IMR-90 (cell line): ENCODE data around the gene MMD. TPM values are rescaled to one million over a fixed set of nuclear protein-coding genes. Genes with fewer than 3 reads are reported as not detected.

Experiments
- ATAC-seq: fragments of 200-7000 bp; cut with Tn5 transposase; 2 replicates; pipeline ENCODE4 v1.9.1; 2020; ENCODE audit warnings: low read depth, mild to moderate bottlenecking, moderate library complexity
- BruUV-seq: library from RNA; stranded (reverse); fragments of 400-500 nt; replicated peaks from 2 replicates; lab custom pipeline; 2021; lab: Mats Ljungman, UMichigan
- CTCF ChIA-PET: fragments of 300-600 bp; formaldehyde crosslinking; extraction: SDS; loops from one replicate; lab custom pipeline; 2021; ENCODE audit warnings: antibody characterized with exemption; lab: Yijun Ruan, JAX
- POLR2A ChIA-PET: fragments of 300-600 bp; sonication (Branson Sonifier 250); formaldehyde crosslinking; loops from one replicate; lab custom pipeline; 2022; ENCODE audit warnings: antibody characterized with exemption; ENCODE audit not compliant: unreplicated experiment; lab: Charles Lee
- DNase-seq: peaks from one replicate; pipeline ENCODE4 v3.0.0; 2013
- H2AFZ ChIP-seq: replicated peaks from 2 replicates; pipeline ENCODE3; 2013; ENCODE audit warnings: low read length, mild to moderate bottlenecking; ENCODE audit not compliant: poor library complexity
- H2AK5ac ChIP-seq: 2 replicates; pipeline ENCODE4 v1.6.1; 2013; ENCODE audit warnings: low read depth, low read length, inconsistent platforms
- H2AK9ac ChIP-seq: replicated peaks from 2 replicates; pipeline ENCODE3; 2013; ENCODE audit warnings: mild to moderate bottlenecking, low read depth, low read length, moderate library complexity; ENCODE audit not compliant: poor library complexity
- H2BK120ac ChIP-seq: 2 replicates; pipeline ENCODE4 v1.6.1; 2013; ENCODE audit warnings: low read depth, low read length, inconsistent platforms
- H2BK15ac ChIP-seq: 3 replicates; pipeline ENCODE4 v1.6.1; 2013; ENCODE audit warnings: low read depth, low read length, inconsistent platforms
- H2BK20ac ChIP-seq: 2 replicates; pipeline ENCODE4 v1.6.1; 2013; ENCODE audit warnings: low read depth, mild to moderate bottlenecking, inconsistent platforms, low read length, moderate library complexity
- H2BK5ac ChIP-seq: 2 replicates; pipeline ENCODE4 v1.6.1; 2013; ENCODE audit warnings: mild to moderate bottlenecking, low read depth, low read length, inconsistent platforms; ENCODE audit not compliant: poor library complexity, severe bottlenecking
- H3K14ac ChIP-seq: replicated peaks from 2 replicates; pipeline ENCODE4 v1.6.1; 2013; ENCODE audit warnings: low read depth, low read length, inconsistent platforms
- H3K18ac ChIP-seq: 2 replicates; pipeline ENCODE4 v1.6.1; 2013; ENCODE audit warnings: low read depth, low read length, control low read depth
- H3K23ac ChIP-seq: 2 replicates; pipeline ENCODE4 v1.6.1; 2013; ENCODE audit warnings: low read depth, low read length, inconsistent platforms
- H3K27ac ChIP-seq: 2 replicates; pipeline ENCODE4 v1.5.1; 2013; ENCODE audit warnings: mild to moderate bottlenecking, control low read depth, low read length; ENCODE audit not compliant: insufficient read depth
- H3K27me3 ChIP-seq: 2 replicates; pipeline ENCODE4 v1.6.1; 2013; ENCODE audit warnings: low read length; ENCODE audit not compliant: control insufficient read depth, insufficient read depth
- H3K36me3 ChIP-seq: 2 replicates; pipeline ENCODE4 v1.6.1; 2013; ENCODE audit warnings: low read length, mixed read lengths; ENCODE audit not compliant: control insufficient read depth, insufficient read depth
- H3K4ac ChIP-seq: 2 replicates; pipeline ENCODE4 v1.6.1; 2013; ENCODE audit warnings: low read depth, low read length, inconsistent platforms
- H3K4me1 ChIP-seq: 2 replicates; pipeline ENCODE4 v1.6.1; 2013; ENCODE audit warnings: low read length, mixed read lengths; ENCODE audit not compliant: control insufficient read depth, insufficient read depth
- H3K4me2 ChIP-seq: 2 replicates; pipeline ENCODE4 v1.6.1; 2013; ENCODE audit warnings: low read depth, mild to moderate bottlenecking, control low read depth, low read length, moderate library complexity
- H3K4me3 ChIP-seq: 2 replicates; pipeline ENCODE4 v1.5.1; 2013; ENCODE audit warnings: low read depth, mild to moderate bottlenecking, control low read depth, low read length, moderate library complexity; ENCODE audit not compliant: insufficient read depth
- H3K56ac ChIP-seq: 2 replicates; pipeline ENCODE4 v1.6.1; 2013; ENCODE audit warnings: low read length, inconsistent platforms; ENCODE audit not compliant: insufficient read depth; ENCODE audit errors: extremely low read depth
- H3K79me1 ChIP-seq, 2 experiments: 2 replicates each; pipeline ENCODE4 v1.6.1; 2013; ENCODE audit warnings: low read length in 2 of 2, inconsistent platforms in 1 of 2, low read depth in 1 of 2
- H3K9ac ChIP-seq: 2 replicates; pipeline ENCODE4 v1.6.1; 2013; ENCODE audit warnings: low read depth, low read length, control low read depth
- H3K9me1 ChIP-seq: 2 replicates; pipeline ENCODE4 v1.6.1; 2013; ENCODE audit warnings: low read length, inconsistent platforms; ENCODE audit not compliant: insufficient read depth
- H3K9me3 ChIP-seq: 2 replicates; pipeline ENCODE4 v1.6.1; 2013; ENCODE audit warnings: low read length; ENCODE audit not compliant: control insufficient read depth, insufficient read depth
- H4K20me1 ChIP-seq: 2 replicates; pipeline ENCODE4 v1.6.1; 2013; ENCODE audit warnings: low read length, inconsistent platforms; ENCODE audit not compliant: insufficient read depth
- H4K5ac ChIP-seq: 2 replicates; pipeline ENCODE4 v1.6.1; 2013; ENCODE audit warnings: mild to moderate bottlenecking, low read depth, low read length, control low read depth
- H4K8ac ChIP-seq, 2 experiments: 2 replicates each; pipeline ENCODE4 v1.6.1; 2013; ENCODE audit warnings: low read depth in 2 of 2, low read length in 2 of 2, control low read depth in 1 of 2, inconsistent platforms in 1 of 2
- H4K91ac ChIP-seq: 2 replicates; pipeline ENCODE4 v1.6.1; 2013; ENCODE audit warnings: low read depth, low read length, inconsistent platforms; ENCODE audit not compliant: insufficient read depth
- BHLHE40 ChIP-seq: fragments of 150-350 bp; IDR thresholded peaks from 2 replicates; pipeline ENCODE4 v1.6.1; 2016; ENCODE audit warnings: mild to moderate bottlenecking, low read depth, low read length
- CEBPB ChIP-seq: IDR thresholded peaks from 2 replicates; pipeline ENCODE4 v1.6.1; 2012; ENCODE audit warnings: low read depth, low read length, improper control_type of control experiment
- CHD1 ChIP-seq: IDR thresholded peaks from 2 replicates; pipeline ENCODE4 v1.6.1; 2012; ENCODE audit warnings: low read depth, low read length, improper control_type of control experiment
- CTCF ChIP-seq: conservative IDR thresholded peaks from 2 replicates; pipeline ENCODE4 v1.5.1; 2012; ENCODE audit warnings: mild to moderate bottlenecking, low read depth, low read length, improper control_type of control experiment
- ELK1 ChIP-seq: fragments of 150-350 bp; IDR thresholded peaks from 2 replicates; pipeline ENCODE4 v1.6.1; 2016; ENCODE audit warnings: low read depth, mild to moderate bottlenecking, low read length, moderate library complexity, borderline replicate concordance
- FOS ChIP-seq: fragments of 150-350 bp; IDR thresholded peaks from 2 replicates; pipeline ENCODE4 v1.6.1; 2016; ENCODE audit warnings: low read depth, low read length
- MAFK ChIP-seq: IDR thresholded peaks from 2 replicates; pipeline ENCODE4 v1.6.1; 2012; ENCODE audit warnings: low read depth, low read length, improper control_type of control experiment
- MAZ ChIP-seq: IDR thresholded peaks from 2 replicates; pipeline ENCODE4 v1.6.1; 2012; ENCODE audit warnings: low read depth, mild to moderate bottlenecking, low read length, improper control_type of control experiment, moderate library complexity, borderline replicate concordance
- MXI1 ChIP-seq: IDR thresholded peaks from 2 replicates; pipeline ENCODE4 v1.6.1; 2012; ENCODE audit warnings: low read depth, mild to moderate bottlenecking, low read length, moderate library complexity, borderline replicate concordance
- NFE2L2 ChIP-seq: fragments of 150-350 bp; IDR thresholded peaks from 2 replicates; pipeline ENCODE4 v1.6.1; 2016; ENCODE audit warnings: low read depth, mild to moderate bottlenecking, low read length
- POLR2A ChIP-seq: IDR thresholded peaks from 2 replicates; pipeline ENCODE4 v1.6.1; 2012; ENCODE audit warnings: mild to moderate bottlenecking, low read depth, low read length
- RCOR1 ChIP-seq: IDR thresholded peaks from 2 replicates; pipeline ENCODE4 v1.6.1; 2012; ENCODE audit warnings: mild to moderate bottlenecking, low read length, improper control_type of control experiment; ENCODE audit not compliant: insufficient replicate concordance
- RFX5 ChIP-seq: IDR thresholded peaks from 2 replicates; pipeline ENCODE4 v1.8.0; 2012; ENCODE audit warnings: low read depth, mild to moderate bottlenecking, low read length, moderate library complexity
- SMC3 ChIP-seq: fragments of 150-350 bp; IDR thresholded peaks from 2 replicates; pipeline ENCODE4 v1.6.1; 2016; ENCODE audit warnings: low read depth, mild to moderate bottlenecking, antibody characterized with exemption, low read length, moderate library complexity
- USF2 ChIP-seq: fragments of 150-350 bp; IDR thresholded peaks from 2 replicates; pipeline ENCODE4 v1.6.1; 2017; ENCODE audit warnings: mild to moderate bottlenecking, antibody characterized with exemption, low read length, low read depth
- WGBS, 2 experiments: methylation state at CpG; one replicate each; pipeline versions ENCODE4 v1.1.5 to v1.1.7; 2013; ENCODE audit warnings: missing lambda C conversion rate in 2 of 2; ENCODE audit not compliant: insufficient read length in 1 of 2; ENCODE audit errors: extremely low coverage in 2 of 2; 5-methylcytosine and 5-hydroxymethylcytosine counted together
- dilution Hi-C: fragments of 300-500 bp; cut with HindIII; formaldehyde crosslinking; loops from one replicate; pipeline ENCODE4 v1.14.3; 2018; ENCODE audit warnings: low sequenced_read_pairs; ENCODE audit not compliant: unreplicated experiment
- in situ Hi-C: fragments of 300-500 bp; cut with MboI; formaldehyde crosslinking; loops from 3 replicates; pipeline ENCODE4 v1.14.3; 2019; ENCODE audit warnings: low sequenced_read_pairs, inconsistent platforms, mixed read lengths
- intact Hi-C: fragments of 100-400 bp; cut with micrococcal nuclease; formaldehyde crosslinking; loops from 2 replicates; pipeline ENCODE4 v1.10.0; 2022
- polyA plus RNA-seq, 3 experiments: library from polyadenylated mRNA; depleted of rRNA; stranded (reverse); fragments of >200 nt; gene quantifications; 2 replicates each; pipeline ENCODE4 v1.2.3, GENCODE V29; 2012; ENCODE audit warnings: low replicate concordance in 1 of 3
- total RNA-seq: library from RNA; depleted of rRNA; stranded (reverse); fragments of >200 nt; gene quantifications from 2 replicates; pipeline ENCODE4 v1.2.3, GENCODE V29; 2012

Gene MMD
- total and polyA plus RNA-seq, 2 of the 4 experiments (the other 2 are of a cell fraction) = 6.3 to 7.0 TPM

GRCh38 chr17:55398689-55399088 lies 22.9 kb downstream of the MMD start:
- WGBS, 2 experiments = 71% methylated on average over 1 of the region's 5 CpGs; no CpG with 5 or more reads in 1 of the 2 experiments
- Histone ChIP-seq H3K27me3 (no peaks in the 10 kb centered on the region), H4K91ac (no peak overlapping the region), H2AFZ (no peak overlapping the region), H2AK9ac (no peak overlapping the region), H2BK120ac (no peak overlapping the region), H2BK15ac (no peak overlapping the region), H2BK5ac (no peak overlapping the region), H3K9me1 (no peaks in the 10 kb centered on the region), H3K27ac (no peak overlapping the region), H3K56ac (no peak overlapping the region), H3K4me1 (no peaks in the 10 kb centered on the region), H3K18ac (no peak overlapping the region), H3K4me3 (no peak overlapping the region), H3K14ac (no peak overlapping the region), H2BK20ac (no peak overlapping the region), H3K23ac (no peak overlapping the region), H2AK5ac (no peak overlapping the region), H4K20me1 (no peaks in the 10 kb centered on the region), H3K9ac (no peak overlapping the region), H3K9me3 (no peaks in the 10 kb centered on the region), H4K5ac (no peak overlapping the region), H3K79me1 (no peaks in the 10 kb centered on the region), H3K4ac (no peak overlapping the region), H4K8ac (no peak overlapping the region), H3K36me3 (peaks cover 27% of the 10 kb centered on the region), H3K4me2 (no peak overlapping the region)
- BruUV-seq = no TSS peak
- in situ Hi-C loops = no loop called here
- TF ChIP-seq CHD1 = no peak
- no peak for TF ChIP-seq ELK1
- no peak for TF ChIP-seq CEBPB
- no peak for TF ChIP-seq MXI1
- no peak for TF ChIP-seq MAFK
- no peak for TF ChIP-seq MAZ
- TF ChIP-seq BHLHE40 = no peak
- no peak for TF ChIP-seq RCOR1
- no peak for TF ChIP-seq USF2
- TF ChIP-seq RFX5 = no peak
- no peak for TF ChIP-seq SMC3
- TF ChIP-seq CTCF = no peak
- TF ChIP-seq POLR2A = no peak
- no peak for TF ChIP-seq FOS
- no peak for TF ChIP-seq NFE2L2
- ATAC-seq (0 out of 2 replicates have a peak, but pooled peaks have one; percentile 17), DNase-seq (peak; percentile 33)
- intact Hi-C loops = no loop called here
- dilution Hi-C loops = no loop called here
- CTCF ChIA-PET = interaction anchor here (0.9 kb wide), 1 partner anchor 9 kb away, joined by 3 read pairs; no protein-coding TSS in a partner anchor
- POLR2A ChIA-PET = no interaction called here
